ENCODE results near the gene CDR2L.
"Not testable (repeated sequence)": the region's sequence is repeated elsewhere in the genome, so short reads cannot be mapped to it uniquely, and the experiment has no call there.

The CDR2L gene

DNA sequence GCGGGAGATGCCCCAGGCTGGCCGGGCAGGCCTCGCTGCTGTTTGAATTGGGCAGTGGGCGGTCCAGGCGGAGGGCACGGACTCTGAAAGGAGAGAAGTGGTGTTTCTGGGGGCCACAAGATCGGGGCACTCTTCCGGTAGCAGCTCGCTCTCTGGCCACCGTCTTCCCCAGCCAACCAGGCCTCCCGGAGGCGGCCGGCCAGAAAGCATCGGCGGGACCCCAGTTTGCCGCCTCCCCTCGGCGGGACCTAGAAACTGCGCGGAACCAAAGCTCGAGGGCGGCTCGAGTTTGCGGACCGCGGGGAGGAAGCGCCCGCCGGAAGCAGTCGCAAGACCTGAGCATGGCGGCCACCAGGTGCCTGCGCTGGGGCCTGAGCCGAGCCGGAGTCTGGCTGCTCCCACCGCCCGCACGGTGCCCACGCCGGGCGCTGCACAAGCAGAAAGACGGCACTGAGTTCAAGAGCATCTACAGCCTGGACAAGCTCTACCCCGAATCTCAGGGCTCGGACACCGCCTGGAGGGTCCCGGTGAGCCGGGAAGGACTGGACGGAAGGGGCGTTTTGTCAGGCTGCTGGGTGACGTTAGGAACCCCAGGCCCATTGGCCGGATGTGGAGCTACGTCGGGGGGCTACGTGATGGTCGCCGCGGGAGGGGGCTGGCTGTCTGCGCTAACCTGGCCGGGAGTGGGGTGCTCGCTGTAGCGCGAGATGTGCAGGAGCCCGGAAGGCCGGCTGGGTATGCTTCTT is 25.1 kb downstream of the CDR2L start, which contains the start of gene MRPL58:
Gene MRPL58 (plus strand): TSS at position 325 of the 746 bp plus-strand sequence. CDS start 17 bp downstream, at position 342.
- peak; percentile 86 for DNase-seq

DNA sequence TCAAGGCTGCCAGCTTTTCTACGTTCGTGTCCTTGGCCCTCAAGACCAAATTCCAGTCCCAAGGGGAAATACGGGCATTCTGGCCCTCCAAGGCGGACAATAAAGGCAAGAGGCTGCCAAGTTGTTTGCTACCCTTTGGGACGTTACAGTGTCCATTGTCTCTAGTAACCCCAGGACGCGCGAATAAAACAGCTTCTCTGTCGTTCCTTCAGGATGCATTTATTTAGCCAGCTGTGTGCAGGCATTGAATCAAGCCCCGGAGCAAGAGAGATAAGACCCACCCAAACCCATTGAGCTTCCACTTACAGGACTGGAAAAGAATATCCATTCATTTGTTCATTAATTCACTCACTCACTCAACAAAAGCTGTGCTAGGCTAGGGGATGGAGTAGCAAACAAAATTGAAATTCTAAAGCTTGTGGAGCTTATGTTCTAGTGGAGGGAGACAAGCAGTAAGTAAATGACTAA is 25.7 kb downstream of the CDR2L start:
- DNase-seq: no peak

GRCh38 chr17:75019146-75019545 is 31.7 kb downstream of the CDR2L start:
- no peak for DNase-seq

DNA sequence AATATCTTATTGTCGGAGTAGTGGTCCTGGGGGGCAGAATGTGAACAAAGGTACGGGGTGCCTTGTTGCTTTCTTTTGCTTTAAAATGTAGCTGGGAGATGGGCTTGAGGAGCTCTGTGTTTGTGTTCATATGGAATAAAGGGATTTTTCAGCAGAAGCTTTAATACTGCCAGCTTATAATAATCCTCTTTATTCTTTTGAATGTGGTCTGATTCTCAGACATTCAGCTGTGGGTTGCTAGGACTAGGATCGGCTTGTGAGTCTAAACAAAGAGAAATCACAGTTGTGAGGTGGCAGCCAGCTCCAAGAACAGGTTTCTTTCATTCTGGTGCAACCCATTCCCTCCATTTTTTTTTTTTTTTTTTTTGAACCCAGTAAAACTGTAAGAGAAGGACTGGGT is 32.3 kb downstream of the CDR2L start:
- DNase-seq: no peak

DNA sequence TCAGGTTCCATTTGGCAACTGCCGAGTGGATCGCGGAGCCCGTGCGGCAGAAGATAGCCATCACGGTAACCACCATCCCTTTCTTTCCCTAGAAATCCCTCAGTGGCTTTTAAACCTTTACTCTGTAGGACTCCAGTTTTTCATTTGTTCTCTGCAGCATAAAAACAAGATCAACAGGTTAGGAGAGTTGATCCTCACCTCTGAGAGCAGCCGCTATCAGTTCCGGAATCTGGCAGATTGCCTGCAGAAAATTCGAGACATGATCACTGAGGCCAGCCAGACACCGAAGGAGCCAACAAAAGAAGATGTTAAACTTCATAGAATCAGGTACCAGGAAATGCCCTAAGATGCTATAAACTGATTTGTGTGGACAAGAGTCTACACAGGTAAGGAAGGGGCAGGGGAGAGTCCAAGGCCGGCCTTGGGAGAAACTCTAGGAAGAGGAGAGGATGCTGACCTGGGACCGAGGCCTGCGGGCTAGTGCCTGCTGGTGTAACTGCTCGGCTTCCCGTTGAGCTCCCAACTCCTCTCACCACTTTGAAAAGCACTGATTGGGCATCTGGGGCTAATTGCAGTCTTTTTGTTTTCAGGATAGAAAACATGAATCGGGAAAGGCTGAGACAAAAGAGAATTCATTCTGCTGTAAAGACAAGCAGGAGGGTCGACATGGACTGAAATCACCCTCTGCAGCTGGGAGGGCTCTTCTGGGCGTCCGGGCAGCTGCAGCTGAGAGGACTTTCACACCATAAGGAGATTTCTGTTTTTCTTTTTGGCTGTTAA is 33.1 kb downstream of the CDR2L start:
- no peak for DNase-seq

DNA sequence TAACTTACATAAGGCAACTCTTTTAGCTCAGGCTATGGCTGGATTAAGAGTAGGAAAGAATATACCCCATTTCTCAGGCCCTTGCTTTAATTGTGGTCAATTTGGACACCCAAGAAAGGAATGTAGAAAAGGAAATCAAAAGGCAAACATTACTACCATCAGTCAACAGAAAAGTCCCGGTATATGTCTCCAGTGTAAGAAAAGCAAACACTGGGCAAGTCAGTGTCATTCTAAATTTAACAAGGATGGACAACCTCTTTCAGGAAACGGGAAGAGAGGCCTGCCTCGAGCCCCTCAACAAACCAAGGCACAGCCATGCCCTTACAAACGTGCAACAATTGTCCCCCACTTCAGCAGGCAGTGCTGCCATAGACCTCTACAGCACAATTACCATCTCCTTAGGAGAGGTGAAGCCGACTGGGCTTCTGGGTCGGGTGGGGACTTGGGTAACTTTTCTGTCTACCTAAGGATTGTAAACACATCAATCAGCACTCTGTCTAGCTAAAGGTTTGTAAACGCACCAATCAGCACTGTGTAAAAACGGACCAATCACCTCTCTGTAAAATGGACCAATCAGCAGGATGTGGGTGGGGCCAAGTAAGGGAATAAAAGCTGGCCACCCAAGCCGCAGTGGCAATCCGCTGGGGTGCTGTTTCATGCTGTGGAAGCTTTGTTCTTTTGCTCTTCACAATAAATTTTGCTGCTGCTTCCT is 37.4 kb downstream of the CDR2L start:
- DNase-seq: peak; percentile 53

GRCh38 chr17:75025398-75025734 is 37.9 kb downstream of the CDR2L start:
- not testable (repeated sequence) for DNase-seq

GRCh38 chr17:75026650-75027049 is 39.2 kb downstream of the CDR2L start:
- DNase-seq: not testable (repeated sequence)

- DNase-seq: no peak
Observed at GRCh38 chr17:75030161-75030560, 42.7 kb downstream of the CDR2L start.

DNA sequence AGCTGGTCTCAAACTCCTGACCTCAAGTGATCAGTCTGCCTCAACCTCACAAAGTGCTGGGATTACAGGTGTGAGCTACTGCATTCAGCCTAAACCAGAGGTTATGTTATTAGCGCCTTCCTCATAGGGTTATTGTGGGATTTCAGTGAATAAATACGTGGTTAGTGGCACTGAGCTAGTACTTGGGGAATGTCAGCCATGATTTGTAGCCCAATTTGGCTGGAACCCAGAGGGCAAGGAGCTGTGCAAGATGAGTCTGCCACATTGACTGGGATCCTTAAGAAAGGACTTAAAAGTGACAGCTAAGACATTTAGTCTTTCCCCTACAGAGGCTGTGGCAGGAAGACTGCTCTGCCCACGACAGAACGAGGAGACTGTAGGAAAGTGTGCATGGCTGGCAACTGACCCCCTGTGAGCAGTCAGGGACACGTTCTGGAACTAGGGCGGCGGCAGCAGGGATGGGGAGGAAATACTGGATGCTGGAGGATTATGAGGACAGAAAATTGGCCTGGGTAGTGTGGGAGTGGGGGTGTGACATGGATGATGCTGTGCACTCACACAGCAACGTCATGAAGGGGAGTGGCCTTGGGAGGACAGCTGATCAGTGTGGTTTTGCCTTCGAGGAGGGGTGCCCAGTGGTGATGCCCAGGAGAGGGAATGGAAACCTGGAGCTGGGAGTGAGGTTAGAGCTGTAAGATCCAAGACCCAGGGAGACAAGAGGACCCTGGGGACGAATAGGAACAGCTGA is 44.7 kb downstream of the CDR2L start:
- DNase-seq: peak; percentile 71

- peak; percentile 30 for DNase-seq
Observed at GRCh38 chr17:75032720-75033280, 45.4 kb downstream of the CDR2L start.

- peak; percentile 90 for DNase-seq
Observed at GRCh38 chr17:75033346-75034235, 46.2 kb downstream of the CDR2L start.

GRCh38 chr17:75034236-75034908 is 46.9 kb downstream of the CDR2L start:
- DNase-seq: peak; percentile 86

DNA sequence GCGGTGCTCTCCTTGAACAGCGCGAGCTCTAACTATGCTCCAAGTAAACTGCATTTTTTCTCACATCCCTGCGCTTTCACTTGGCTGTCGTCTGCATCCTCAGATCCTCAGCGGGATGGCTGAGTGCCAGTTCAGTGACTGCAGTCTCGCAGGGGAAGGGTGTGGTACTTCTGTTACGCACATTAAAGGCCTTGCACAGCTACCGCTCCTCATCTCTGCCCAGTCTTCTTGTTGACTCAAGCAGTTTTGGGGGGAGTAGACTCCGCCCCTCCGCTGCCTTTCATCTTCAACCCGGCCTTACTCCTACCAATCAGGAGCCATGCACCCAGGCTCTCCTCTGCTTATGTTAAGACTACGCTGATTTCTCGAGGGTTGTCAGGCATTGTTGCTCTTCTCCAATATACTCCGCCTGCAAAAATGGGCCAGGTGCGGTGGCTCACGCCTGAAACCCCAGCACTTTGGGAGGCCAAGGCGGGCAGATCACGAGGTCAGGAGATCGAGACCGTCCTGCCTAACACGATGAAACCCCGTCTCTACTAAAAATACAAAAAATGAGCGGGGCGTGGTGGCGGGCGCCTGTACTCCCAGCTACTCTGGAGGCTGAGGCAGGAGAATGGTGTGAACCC is 49.3 kb downstream of the CDR2L start:
- peak; percentile 94 for DNase-seq

GRCh38 chr17:75039238-75039637 is 51.8 kb downstream of the CDR2L start:
- no peak for DNase-seq

- no peak for DNase-seq
Observed at GRCh38 chr17:75041656-75042280, 54.3 kb downstream of the CDR2L start.

- DNase-seq: not testable (repeated sequence)
Observed at GRCh38 chr17:75043789-75044188, 56.4 kb downstream of the CDR2L start.

DNA sequence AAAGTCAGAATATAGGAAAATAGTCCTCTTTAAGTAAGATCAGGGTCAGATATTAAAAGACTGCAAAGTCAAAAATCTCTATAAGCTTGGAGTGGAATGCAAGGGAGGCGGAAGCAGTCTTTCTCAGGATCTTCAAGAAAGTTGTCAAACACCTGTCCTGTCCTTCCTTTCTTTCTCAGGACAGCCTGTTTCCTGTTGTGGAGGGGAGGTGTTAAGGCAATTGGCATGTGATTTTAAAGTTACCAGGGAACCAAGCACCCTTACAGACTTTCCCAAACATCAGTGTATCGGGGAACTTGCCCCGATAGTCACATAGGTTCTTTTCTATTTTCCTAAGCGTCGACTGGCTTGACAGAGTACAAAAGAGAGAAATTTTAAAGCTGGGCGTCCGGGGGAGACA is 57.3 kb downstream of the CDR2L start:
- no peak for DNase-seq

- not testable (repeated sequence) for DNase-seq
Observed at GRCh38 chr17:75045946-75046406, 58.5 kb downstream of the CDR2L start.
